ENCODE results near the gene PPM1B.

Gene PPM1B

DNA sequence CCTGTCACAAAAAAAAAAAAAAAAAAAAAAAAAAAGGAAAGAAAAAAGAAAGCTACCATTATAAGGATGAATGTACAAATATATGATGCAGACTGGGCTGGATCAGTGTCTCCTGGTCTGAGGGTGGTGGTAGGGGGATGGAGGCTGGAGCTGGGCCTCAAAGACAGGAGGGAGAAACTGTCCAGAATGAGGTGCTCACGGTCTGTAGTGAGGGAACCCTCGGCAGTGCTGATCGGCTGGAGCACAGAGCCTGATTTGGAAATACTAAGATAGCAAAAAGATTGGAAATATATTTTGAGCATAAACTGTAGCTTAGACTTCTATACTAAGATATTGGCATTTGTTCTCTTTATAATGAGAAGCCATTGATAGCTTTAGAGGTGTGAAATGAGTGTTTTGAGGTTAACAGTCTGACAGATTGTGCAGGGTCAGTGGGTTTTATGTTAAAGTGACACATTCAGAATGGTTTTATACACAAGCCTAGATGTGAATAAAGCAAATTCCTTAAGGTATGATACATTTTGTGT lies 98.7 kb downstream of the PPM1B start:
- no peak for DNase-seq

DNA sequence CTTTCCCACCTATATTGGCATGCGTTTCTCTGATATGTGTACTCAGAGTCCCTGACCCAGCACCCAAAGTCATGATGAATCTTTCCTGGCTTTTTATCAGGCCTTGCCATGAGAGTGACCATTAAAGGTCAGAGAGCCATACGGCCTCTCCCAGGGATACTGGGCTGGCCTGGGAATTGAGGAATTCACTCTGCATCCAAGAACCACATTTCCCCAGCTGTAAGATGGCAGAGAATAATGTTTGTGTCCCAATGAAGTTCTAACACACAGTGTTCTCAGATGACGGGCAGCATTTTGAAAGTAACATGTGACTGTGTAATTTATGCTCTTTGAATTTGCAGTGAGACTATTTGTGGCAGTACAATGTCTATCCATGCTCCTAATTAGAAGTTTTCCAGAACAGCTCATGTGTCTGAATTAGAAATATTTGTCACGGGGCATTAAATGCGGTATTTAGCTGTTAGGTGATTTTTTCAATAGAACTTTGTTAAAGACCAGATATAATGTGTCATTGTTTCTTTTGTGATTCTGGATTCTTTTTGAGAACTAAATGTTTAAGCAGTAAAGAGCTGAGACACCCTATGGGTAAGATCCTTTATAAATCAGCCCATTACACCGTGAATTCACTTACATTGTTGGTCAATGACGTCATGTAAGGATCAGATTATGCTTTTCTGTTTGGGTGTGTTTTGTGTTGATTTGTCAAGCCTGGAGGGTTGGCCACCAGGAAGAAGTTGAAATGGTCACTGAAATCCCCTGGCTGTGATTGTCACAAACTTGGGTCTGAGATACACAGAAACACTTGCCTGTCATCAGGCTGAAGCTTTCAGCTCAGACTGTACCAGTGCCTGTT lies 99.3 kb downstream of the PPM1B start:
- DNase-seq, result no peak

DNA sequence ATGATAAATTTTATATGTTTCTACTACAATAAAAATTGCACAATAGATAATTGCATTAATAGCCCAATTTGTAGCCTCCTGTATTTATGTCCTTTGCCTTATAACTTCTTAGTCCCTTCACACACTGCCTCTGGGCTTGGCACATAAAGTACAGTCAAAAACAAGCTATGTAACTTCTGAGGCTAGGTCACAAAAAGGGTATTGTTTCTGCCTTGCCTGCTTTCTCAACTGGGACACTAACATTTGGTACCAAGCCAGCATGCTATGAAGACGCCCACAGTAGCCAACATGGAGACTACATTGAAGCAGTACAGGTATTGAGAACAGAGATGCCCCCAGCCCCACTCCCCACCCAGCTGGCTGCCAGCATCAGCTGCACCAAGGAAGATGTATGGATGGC lies 101.2 kb downstream of the PPM1B start:
- no peak for DNase-seq

DNA sequence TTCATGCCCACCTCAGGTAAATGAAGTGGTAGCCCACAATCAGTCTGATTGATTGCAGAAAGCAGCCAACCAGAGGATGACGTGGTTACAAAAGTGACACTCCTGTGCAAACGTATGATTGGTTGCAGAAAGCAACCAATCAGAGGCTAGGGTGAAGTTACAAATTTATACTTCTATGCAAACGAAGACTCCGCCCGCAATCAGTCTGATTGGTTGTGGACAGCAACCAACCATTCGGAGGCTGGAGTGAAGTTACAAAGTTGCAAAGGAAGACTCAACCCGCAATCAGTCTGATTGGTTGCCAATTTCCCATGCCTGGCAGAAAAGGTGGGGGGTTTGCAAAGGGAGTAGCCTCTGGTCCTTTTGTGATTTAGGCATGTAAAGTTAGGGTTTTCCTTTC lies 102.6 kb downstream of the PPM1B start:
- DNase-seq, result no peak

DNA sequence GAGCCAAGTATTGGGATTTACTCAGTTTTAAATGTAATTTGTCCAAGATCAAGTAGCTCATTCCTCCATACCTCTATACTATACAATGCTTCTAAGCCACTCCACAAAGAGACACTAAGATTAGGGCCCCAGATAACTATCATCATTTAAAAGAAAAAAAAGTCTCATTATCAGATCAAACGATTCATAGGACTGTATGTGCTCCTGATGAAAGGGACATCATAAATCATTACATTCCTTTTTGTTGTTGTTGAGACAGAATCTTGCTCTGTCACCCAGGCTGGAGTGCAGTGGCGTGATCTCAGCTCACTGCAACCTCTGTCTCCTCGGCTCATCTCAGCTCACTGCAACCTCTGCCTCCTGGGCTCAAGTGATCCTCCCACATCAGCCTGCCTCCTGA lies 104.4 kb downstream of the PPM1B start:
- DNase-seq, result no peak

DNA sequence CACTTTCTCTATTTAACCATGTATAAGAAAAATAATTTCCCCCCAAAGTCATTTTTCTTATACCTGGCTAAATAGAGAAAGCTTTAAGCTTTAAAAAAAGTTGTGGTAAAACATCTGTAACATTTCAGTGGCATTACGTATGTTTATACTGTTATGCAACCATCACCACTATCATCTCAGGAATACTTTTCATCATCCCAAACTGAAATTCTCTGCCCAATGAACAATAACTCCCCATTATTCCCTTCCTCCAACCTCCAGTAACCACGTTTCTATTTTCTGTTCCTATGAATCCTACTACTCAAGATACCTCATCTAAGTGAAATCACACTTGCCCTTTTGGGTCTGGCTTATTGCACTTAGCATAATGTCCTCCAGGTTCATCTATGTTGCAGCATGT lies 104.9 kb downstream of the PPM1B start:
- no peak for DNase-seq

DNA sequence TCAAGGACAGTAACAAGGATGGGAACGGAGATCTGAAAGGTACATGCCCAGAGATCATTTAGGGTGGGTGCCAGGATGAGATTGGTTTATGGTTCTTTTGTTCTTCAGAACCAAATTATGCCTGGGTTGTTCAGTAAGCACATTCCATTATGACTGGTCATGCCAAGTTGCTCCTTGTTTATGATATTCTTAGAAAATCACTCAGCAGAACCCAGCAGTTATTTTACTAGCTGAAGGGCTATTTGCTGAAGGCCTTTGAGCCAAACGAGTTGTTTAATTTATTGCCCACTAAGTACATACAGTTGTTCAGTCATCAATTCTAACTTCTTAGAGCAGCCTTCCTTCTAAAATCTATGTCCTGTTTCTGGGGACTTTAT lies 107.2 kb downstream of the PPM1B start:
- DNase-seq, result no peak

DNA sequence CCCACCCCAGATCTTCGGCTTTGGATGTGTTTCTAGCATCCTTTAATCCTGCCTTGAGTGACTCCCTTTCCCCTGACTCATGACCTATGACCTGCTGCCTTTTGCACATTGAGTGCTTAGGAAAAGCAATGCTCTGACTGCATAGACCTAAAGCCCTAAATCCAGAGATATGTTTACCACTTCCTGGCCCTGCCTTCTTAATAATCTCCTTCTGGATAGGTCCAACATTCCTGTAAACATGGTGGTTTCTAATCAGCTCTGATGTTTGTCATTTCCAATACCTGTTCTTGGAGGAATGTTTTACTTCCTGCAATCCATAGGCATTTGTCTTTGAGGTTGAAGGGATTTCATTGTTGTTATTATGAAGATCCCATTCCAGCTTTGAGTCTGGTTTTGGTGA lies 108.9 kb downstream of the PPM1B start:
- no peak for DNase-seq

DNA sequence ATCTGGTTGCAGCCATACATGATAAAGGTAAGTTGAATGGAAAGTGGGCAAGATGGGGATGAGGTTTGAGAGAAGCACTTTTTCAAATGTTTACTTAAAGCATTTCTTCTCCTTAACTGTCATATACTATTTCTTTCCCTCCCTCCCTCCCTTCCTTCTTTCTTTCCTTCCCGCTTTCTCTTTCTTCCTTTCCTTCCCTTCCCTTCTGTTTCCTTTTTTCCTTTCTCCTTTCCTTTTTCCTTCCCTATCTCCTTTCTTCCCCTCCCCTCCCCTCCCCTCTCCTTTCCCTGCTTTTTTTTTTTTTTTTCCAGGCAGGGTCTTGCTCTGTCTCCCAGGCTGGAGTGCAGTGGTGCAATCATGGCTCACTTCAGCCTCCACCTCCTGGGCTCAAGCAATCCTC lies 112.2 kb downstream of the PPM1B start:
- no peak for DNase-seq
